Ishikawa (cell line): Measurements from ENCODE around the gene PLEKHG1.

Experiments
- CEBPB ChIP-seq: IDR thresholded peaks from 2 replicates; pipeline ENCODE4 v1.6.1; 2012
- CREB1 ChIP-seq: IDR thresholded peaks from 2 replicates; pipeline ENCODE4 v1.6.1; 2012; ENCODE audit warnings: low read depth
- EGR1 ChIP-seq: IDR thresholded peaks from 2 replicates; pipeline ENCODE4 v1.6.1; 2012
- EP300 ChIP-seq: IDR thresholded peaks from 2 replicates; pipeline ENCODE4 v1.6.1; 2012; ENCODE audit warnings: borderline replicate concordance
- FOXM1 ChIP-seq: IDR thresholded peaks from 2 replicates; pipeline ENCODE4 v1.6.1; 2012; ENCODE audit warnings: low read depth, borderline replicate concordance
- MAX ChIP-seq: IDR thresholded peaks from 2 replicates; pipeline ENCODE4 v1.6.1; 2012
- NFIC ChIP-seq: IDR thresholded peaks from 2 replicates; pipeline ENCODE4 v1.6.1; 2012
- RAD21 ChIP-seq: IDR thresholded peaks from 2 replicates; pipeline ENCODE4 v1.6.1; 2012; ENCODE audit warnings: low read depth
- REST ChIP-seq: IDR thresholded peaks from 2 replicates; pipeline ENCODE4 v1.6.1; 2012; ENCODE audit warnings: low read depth, mild to moderate bottlenecking
- TAF1 ChIP-seq: IDR thresholded peaks from 2 replicates; pipeline ENCODE4 v1.6.1; 2012; ENCODE audit warnings: low read depth, mild to moderate bottlenecking
- TCF12 ChIP-seq: IDR thresholded peaks from 2 replicates; pipeline ENCODE4 v1.6.1; 2012; ENCODE audit warnings: low read depth
- TEAD4 ChIP-seq: IDR thresholded peaks from 2 replicates; pipeline ENCODE4 v1.6.1; 2012
- YY1 ChIP-seq: IDR thresholded peaks from 2 replicates; pipeline ENCODE4 v1.6.1; 2012; ENCODE audit warnings: low read depth
- ZBTB7A ChIP-seq: IDR thresholded peaks from 2 replicates; pipeline ENCODE4 v1.6.1; 2012; ENCODE audit warnings: low read depth
- TF ChIP-seq, protein P1 (sequence below): IDR thresholded peaks from 2 replicates; pipeline ENCODE4 v1.6.1; 2012

The PLEKHG1 gene

GRCh38 chr6:150599199-150600009 is at the start of gene PLEKHG1:
Gene PLEKHG1 (plus strand): TSS chr6:150599885. CDS start chr6:150733682, 133,797 bp downstream.
- TF ChIP-seq TAF1 = no peak
- TF ChIP-seq MAX = 0 out of 2 replicates have a peak, but pooled peaks have one; percentile 20

DNA sequence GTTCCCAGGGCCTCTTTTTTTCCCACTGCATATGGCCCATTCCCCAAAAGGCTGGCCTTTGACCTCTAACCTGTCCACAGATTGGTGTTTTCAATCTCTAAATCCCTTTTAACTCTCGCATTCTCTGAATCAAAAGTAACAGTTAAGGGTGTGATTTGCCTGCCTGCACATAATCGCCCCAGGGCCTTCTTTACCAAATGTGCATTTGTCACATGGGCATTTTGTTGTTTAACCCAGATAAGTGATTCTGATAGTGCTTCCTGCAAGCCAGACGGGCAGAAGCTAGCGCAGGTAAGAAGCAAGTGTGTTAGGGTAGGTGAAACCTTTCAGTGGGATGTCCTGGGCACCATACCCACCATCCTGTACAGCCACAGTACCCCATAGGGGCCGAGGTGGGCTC is 49.4 kb upstream of the PLEKHG1 start:
- TF ChIP-seq, protein P1, sequence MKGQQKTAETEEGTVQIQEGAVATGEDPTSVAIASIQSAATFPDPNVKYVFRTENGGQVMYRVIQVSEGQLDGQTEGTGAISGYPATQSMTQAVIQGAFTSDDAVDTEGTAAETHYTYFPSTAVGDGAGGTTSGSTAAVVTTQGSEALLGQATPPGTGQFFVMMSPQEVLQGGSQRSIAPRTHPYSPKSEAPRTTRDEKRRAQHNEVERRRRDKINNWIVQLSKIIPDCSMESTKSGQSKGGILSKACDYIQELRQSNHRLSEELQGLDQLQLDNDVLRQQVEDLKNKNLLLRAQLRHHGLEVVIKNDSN = no peak
- TF ChIP-seq EGR1 (no peak), TEAD4 (no peak), REST (no peak), CREB1 (no peak), RAD21 (no peak), EP300 (no peak), TAF1 (no peak), FOXM1 (no peak), MAX (no peak), NFIC (no peak), CEBPB (no peak), ZBTB7A (no peak)

- TF ChIP-seq REST = no peak
- no peak for TF ChIP-seq FOXM1
- TF ChIP-seq RAD21 = no peak
- TF ChIP-seq, protein P1 = no peak
- no peak for TF ChIP-seq TCF12
- TF ChIP-seq TEAD4 = no peak
- TF ChIP-seq MAX = no peak
- TF ChIP-seq ZBTB7A = no peak
- TF ChIP-seq EP300 = no peak
- no peak for TF ChIP-seq CREB1
- no peak for TF ChIP-seq EGR1
- no peak for TF ChIP-seq YY1
Observed at GRCh38 chr6:150557043-150557599, 42.6 kb upstream of the PLEKHG1 start.

GRCh38 chr6:150560004-150560883 is 39.4 kb upstream of the PLEKHG1 start:
- no peak for TF ChIP-seq TCF12
- no peak for TF ChIP-seq YY1
- TF ChIP-seq FOXM1 = no peak
- TF ChIP-seq TEAD4 = no peak
- no peak for TF ChIP-seq EGR1
- no peak for TF ChIP-seq EP300
- no peak for TF ChIP-seq TAF1
- no peak for TF ChIP-seq REST
- TF ChIP-seq MAX = no peak
- TF ChIP-seq, protein P1 = no peak
- TF ChIP-seq RAD21 = no peak
- TF ChIP-seq ZBTB7A = no peak
- TF ChIP-seq CEBPB = no peak
- TF ChIP-seq NFIC = no peak
- no peak for TF ChIP-seq CREB1
